GM12892 (cell line): ENCODE results near the gene MAP1LC3B.

Source experiments
- POLR2A ChIP-seq: IDR thresholded peaks from 2 replicates; pipeline ENCODE4 v1.6.1; 2011; ENCODE audit warnings: low read depth, low read length, control low read depth
- POLR2AphosphoS5 ChIP-seq: IDR thresholded peaks from 2 replicates; pipeline ENCODE4 v1.6.1; 2011; ENCODE audit warnings: low read depth, low read length, control low read depth

- TF ChIP-seq POLR2AphosphoS5 (no peak), POLR2A (no peak)
Measured at GRCh38 chr16:87363771-87364455, 28.2 kb upstream of the MAP1LC3B start.
